HepG2 (cell line): ENCODE measurements around the gene ECSIT. TPM values are rescaled to one million over a fixed set of nuclear protein-coding genes. Genes with fewer than 3 reads are reported as not detected.

Source experiments
- DMTF1 ChIP-seq: sonication (generic); formaldehyde crosslinking; IDR thresholded peaks from 2 replicates; pipeline ENCODE4 v1.4.0; 2020; ENCODE audit warnings: mild to moderate bottlenecking, missing genetic modification reagents
- FOXK2 ChIP-seq: fragments of 450-650 bp; IDR thresholded peaks from 2 replicates; pipeline ENCODE4 v1.6.1; 2016
- KLF16 ChIP-seq, 2 experiments: sonication (generic) in 1 of 2; formaldehyde crosslinking in 1 of 2; IDR thresholded peaks; 2 replicates each; pipeline versions ENCODE4 v1.6.1 to v1.8.0; 2016 to 2023; ENCODE audit warnings: missing genetic modification reagents in 2 of 2, missing compliant biosample characterization in 1 of 2
- RFX3 ChIP-seq: IDR thresholded peaks from 2 replicates; pipeline ENCODE4 v1.6.1; 2016; ENCODE audit warnings: missing biosample characterization, missing genetic modification reagents
- SMYD3 ChIP-seq: sonication (generic); formaldehyde crosslinking; IDR thresholded peaks from 2 replicates; pipeline ENCODE4 v1.8.1; 2023; ENCODE audit warnings: mild to moderate bottlenecking, missing genetic modification reagents
- SSRP1 ChIP-seq: IDR thresholded peaks from 2 replicates; pipeline ENCODE4 v1.6.1; 2016; ENCODE audit warnings: control low read depth
- ZNF737 ChIP-seq: sonication (generic); formaldehyde crosslinking; IDR thresholded peaks from 2 replicates; pipeline ENCODE4 v1.5.0; 2020; ENCODE audit warnings: missing genetic modification reagents, mild to moderate bottlenecking, borderline replicate concordance
- polyA plus RNA-seq, 8 experiments: library from polyadenylated mRNA; depleted of rRNA in 3 of 8; stranded (reverse) in 7 of 8; unstranded in 1 of 8; fragments of >200 nt; fragmentation: Illumina TruSeq in 4 of 8; extraction: Trizol in 4 of 8; gene quantifications; 2 replicates each; pipeline versions ENCODE4 v1.2.1 to v1.2.3, GENCODE V29; 2011 to 2016; ENCODE audit warnings: low read depth in 4 of 8, missing spikeins in 1 of 8, mixed read lengths in 1 of 8; ENCODE audit not compliant: insufficient read depth in 1 of 8
- total RNA-seq, 5 experiments: library from RNA; depleted of rRNA; stranded (reverse); fragments of >200 nt; fragmentation: Illumina TruSeq; extraction: Trizol; gene quantifications; 2 replicates each; pipeline ENCODE4 v1.2.3, GENCODE V29; 2016; ENCODE audit warnings: low read depth in 1 of 5
- TF ChIP-seq, protein P1 (sequence below): sonication (generic); formaldehyde crosslinking; IDR thresholded peaks from 2 replicates; pipeline ENCODE4 v1.4.0; 2020; ENCODE audit warnings: missing genetic modification reagents
- TF ChIP-seq, protein P2 (sequence below): sonication (generic); formaldehyde crosslinking; IDR thresholded peaks from 2 replicates; pipeline ENCODE4 v1.4.0; 2020; ENCODE audit warnings: missing genetic modification reagents
- TF ChIP-seq, protein P3 (sequence below): IDR thresholded peaks from 2 replicates; pipeline ENCODE4 v1.6.1; 2016; ENCODE audit warnings: mild to moderate bottlenecking, missing biosample characterization, missing genetic modification reagents
- TF ChIP-seq, protein P4 (sequence below): sonication (generic); formaldehyde crosslinking; IDR thresholded peaks from 2 replicates; pipeline ENCODE4 v1.9.0; 2021; ENCODE audit warnings: missing genetic modification reagents, borderline replicate concordance
- TF ChIP-seq, protein P5 (sequence below): sonication (generic); formaldehyde crosslinking; IDR thresholded peaks from 2 replicates; pipeline ENCODE4 v1.5.0; 2020; ENCODE audit warnings: missing genetic modification reagents

Gene ECSIT
- total and polyA plus RNA-seq, 2 of the 13 experiments (the other 11 are each of a cell fraction or from before 2014, with no cell fraction given), result 36.4 to 62.3 TPM

GRCh38 chr19:11558881-11559828 lies 30.2 kb upstream of the ECSIT start, which contains the start of gene ELOF1 (continued):
- TF ChIP-seq, protein P1, sequence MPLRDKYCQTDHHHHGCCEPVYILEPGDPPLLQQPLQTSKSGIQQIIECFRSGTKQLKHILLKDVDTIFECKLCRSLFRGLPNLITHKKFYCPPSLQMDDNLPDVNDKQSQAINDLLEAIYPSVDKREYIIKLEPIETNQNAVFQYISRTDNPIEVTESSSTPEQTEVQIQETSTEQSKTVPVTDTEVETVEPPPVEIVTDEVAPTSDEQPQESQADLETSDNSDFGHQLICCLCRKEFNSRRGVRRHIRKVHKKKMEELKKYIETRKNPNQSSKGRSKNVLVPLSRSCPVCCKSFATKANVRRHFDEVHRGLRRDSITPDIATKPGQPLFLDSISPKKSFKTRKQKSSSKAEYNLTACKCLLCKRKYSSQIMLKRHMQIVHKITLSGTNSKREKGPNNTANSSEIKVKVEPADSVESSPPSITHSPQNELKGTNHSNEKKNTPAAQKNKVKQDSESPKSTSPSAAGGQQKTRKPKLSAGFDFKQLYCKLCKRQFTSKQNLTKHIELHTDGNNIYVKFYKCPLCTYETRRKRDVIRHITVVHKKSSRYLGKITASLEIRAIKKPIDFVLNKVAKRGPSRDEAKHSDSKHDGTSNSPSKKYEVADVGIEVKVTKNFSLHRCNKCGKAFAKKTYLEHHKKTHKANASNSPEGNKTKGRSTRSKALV (CRISPR knock-in tag), result no peak
- TF ChIP-seq, protein P2, sequence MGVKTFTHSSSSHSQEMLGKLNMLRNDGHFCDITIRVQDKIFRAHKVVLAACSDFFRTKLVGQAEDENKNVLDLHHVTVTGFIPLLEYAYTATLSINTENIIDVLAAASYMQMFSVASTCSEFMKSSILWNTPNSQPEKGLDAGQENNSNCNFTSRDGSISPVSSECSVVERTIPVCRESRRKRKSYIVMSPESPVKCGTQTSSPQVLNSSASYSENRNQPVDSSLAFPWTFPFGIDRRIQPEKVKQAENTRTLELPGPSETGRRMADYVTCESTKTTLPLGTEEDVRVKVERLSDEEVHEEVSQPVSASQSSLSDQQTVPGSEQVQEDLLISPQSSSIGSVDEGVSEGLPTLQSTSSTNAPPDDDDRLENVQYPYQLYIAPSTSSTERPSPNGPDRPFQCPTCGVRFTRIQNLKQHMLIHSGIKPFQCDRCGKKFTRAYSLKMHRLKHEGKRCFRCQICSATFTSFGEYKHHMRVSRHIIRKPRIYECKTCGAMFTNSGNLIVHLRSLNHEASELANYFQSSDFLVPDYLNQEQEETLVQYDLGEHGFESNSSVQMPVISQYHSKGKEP (CRISPR knock-in tag), result no peak
- TF ChIP-seq SSRP1 (no peak), RFX3 (CRISPR knock-in tag) (peak; percentile 23; the same call in 1 of the 2 replicates), DMTF1 (CRISPR knock-in tag) (no peak), ZNF737 (no peak), SMYD3 (CRISPR knock-in tag) (no peak), KLF16 (CRISPR knock-in tag; IDR thresholded peaks at IDR 0.05) (peak in 1 of 2 experiments; percentile 58; a peak in 2 of 4 replicates), FOXK2 (no peak)
- TF ChIP-seq, protein P3, sequence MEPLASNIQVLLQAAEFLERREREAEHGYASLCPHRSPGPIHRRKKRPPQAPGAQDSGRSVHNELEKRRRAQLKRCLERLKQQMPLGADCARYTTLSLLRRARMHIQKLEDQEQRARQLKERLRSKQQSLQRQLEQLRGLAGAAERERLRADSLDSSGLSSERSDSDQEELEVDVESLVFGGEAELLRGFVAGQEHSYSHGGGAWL (CRISPR knock-in tag), result no peak
- TF ChIP-seq, protein P4, sequence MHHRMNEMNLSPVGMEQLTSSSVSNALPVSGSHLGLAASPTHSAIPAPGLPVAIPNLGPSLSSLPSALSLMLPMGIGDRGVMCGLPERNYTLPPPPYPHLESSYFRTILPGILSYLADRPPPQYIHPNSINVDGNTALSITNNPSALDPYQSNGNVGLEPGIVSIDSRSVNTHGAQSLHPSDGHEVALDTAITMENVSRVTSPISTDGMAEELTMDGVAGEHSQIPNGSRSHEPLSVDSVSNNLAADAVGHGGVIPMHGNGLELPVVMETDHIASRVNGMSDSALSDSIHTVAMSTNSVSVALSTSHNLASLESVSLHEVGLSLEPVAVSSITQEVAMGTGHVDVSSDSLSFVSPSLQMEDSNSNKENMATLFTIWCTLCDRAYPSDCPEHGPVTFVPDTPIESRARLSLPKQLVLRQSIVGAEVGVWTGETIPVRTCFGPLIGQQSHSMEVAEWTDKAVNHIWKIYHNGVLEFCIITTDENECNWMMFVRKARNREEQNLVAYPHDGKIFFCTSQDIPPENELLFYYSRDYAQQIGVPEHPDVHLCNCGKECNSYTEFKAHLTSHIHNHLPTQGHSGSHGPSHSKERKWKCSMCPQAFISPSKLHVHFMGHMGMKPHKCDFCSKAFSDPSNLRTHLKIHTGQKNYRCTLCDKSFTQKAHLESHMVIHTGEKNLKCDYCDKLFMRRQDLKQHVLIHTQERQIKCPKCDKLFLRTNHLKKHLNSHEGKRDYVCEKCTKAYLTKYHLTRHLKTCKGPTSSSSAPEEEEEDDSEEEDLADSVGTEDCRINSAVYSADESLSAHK (CRISPR knock-in tag), result no peak
- TF ChIP-seq, protein P5, sequence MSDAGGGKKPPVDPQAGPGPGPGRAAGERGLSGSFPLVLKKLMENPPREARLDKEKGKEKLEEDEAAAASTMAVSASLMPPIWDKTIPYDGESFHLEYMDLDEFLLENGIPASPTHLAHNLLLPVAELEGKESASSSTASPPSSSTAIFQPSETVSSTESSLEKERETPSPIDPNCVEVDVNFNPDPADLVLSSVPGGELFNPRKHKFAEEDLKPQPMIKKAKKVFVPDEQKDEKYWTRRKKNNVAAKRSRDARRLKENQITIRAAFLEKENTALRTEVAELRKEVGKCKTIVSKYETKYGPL (CRISPR knock-in tag), result no peak
